ENCODE data around the gene TMUB2. TPM values are rescaled to one million over a fixed set of nuclear protein-coding genes. Genes with fewer than 3 reads are reported as not detected.

Gene TMUB2
- total RNA-seq, 1 experiment from 2014 or later: 25.1 TPM

DNA sequence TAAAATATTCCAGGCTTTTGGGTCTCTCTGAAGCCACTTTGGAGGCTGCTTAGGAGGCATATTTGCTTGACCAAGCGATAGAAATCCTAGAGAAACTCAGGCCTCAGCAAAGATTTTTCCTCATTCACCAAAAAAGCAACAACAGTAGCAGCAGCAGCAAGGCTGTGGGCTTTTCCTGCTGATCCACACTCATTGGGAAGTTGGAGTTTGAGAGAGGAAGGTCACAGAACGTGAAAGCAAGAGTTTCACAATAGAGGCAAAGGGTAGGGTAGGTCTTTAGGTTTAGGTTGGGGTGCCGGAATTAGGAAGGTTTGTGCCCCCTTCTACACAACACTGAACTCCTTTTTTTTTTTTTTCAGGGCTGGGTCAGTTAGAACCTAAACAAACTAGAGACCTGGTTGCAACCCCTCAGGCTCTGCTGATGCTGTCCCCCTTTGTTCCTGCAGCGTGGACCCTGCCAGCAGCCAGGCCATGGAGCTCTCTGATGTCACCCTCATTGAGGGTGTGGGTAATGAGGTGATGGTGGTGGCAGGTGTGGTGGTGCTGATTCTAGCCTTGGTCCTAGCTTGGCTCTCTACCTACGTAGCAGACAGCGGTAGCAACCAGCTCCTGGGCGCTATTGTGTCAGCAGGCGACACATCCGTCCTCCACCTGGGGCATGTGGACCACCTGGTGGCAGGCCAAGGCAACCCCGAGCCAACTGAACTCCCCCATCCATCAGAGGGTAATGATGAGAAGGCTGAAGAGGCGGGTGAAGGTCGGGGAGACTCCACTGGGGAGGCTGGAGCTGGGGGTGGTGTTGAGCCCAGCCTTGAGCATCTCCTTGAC lies 2.0 kb downstream of the TMUB2 start:
- ChIA-PET CTCF (no interaction called here), POLR2A (no interaction called here), RAD21 (ENCODE audit: low non-redundant PET in 1 of 2, low total read pairs in 2 of 2, uncharacterized antibody in 2 of 2, unreplicated experiment in 2 of 2) (no interaction called here)
- Histone ChIP-seq H3K9ac (ENCODE audit: low read length) (no peak overlapping the region), H3K4me1 (ENCODE audit: control insufficient read depth in 1 of 2, insufficient read depth in 2 of 2, low read length in 2 of 2) (peaks cover 7 to 24% of the 10 kb centered on the region in 2 experiments; a peak in 3 of 4 replicates), H3K4me2 (ENCODE audit: low read length) (peak overlapping the region; percentile 71; the same call in 1 of the 2 replicates), H4K20me1 (ENCODE audit: insufficient read depth) (no peaks in the 10 kb centered on the region), H3K27ac (ENCODE audit: low read depth, low read length) (no peak overlapping the region), H2AFZ (ENCODE audit: low read depth, low read length, poor library complexity, severe bottlenecking) (no peak overlapping the region), H3K79me2 (ENCODE audit: insufficient read depth, low read length) (peaks cover 39% of the 10 kb centered on the region), H3K4me3 (replicated peaks in 1 of 2; ENCODE audit: low read depth in 1 of 2, low read length in 2 of 2) (no peak overlapping the region), H3K36me3 (ENCODE audit: control insufficient read depth in 1 of 2, insufficient read depth in 2 of 2, low read length in 2 of 2) (peaks cover 3% of the 10 kb centered on the region in 2 experiments; a peak in 3 of 4 replicates), H3K9me2 (ENCODE audit: insufficient read depth) (no peaks in the 10 kb centered on the region), H3K27me3 (ENCODE audit: insufficient read depth, low read length) (no peaks in the 10 kb centered on the region), H3K9me3 (ENCODE audit: control insufficient read depth in 1 of 2, insufficient read depth in 1 of 2, low read depth in 1 of 2, low read length in 2 of 2) (no peaks in the 10 kb centered on the region)
- BruUV-seq (replicated peaks): no TSS peak
- TF ChIP-seq CBX3 (IDR thresholded peaks at IDR 0.05; ENCODE audit: low read depth): no peak
- DNase-seq (ENCODE audit: low read depth, low spot score) (no peak), ATAC-seq (no peak)
- intact Hi-C loops (cut with micrococcal nuclease): no loop called here

DNA sequence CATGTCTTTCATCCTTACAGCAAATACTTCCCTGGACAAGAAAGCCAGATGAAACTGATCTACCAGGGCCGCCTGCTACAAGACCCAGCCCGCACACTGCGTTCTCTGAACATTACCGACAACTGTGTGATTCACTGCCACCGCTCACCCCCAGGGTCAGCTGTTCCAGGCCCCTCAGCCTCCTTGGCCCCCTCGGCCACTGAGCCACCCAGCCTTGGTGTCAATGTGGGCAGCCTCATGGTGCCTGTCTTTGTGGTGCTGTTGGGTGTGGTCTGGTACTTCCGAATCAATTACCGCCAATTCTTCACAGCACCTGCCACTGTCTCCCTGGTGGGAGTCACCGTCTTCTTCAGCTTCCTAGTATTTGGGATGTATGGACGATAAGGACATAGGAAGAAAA lies 3.7 kb downstream of the TMUB2 start:
- Histone ChIP-seq H4K20me1 (ENCODE audit: insufficient read depth) (no peaks in the 10 kb centered on the region), H3K79me2 (ENCODE audit: insufficient read depth, low read length) (peaks cover 22% of the 10 kb centered on the region), H3K9me2 (ENCODE audit: insufficient read depth) (no peaks in the 10 kb centered on the region), H3K9ac (ENCODE audit: low read length) (no peak overlapping the region), H3K4me1 (ENCODE audit: control insufficient read depth in 1 of 2, insufficient read depth in 2 of 2, low read length in 2 of 2) (peaks cover 4 to 15% of the 10 kb centered on the region in 2 experiments; a peak in 3 of 4 replicates), H3K27me3 (ENCODE audit: insufficient read depth, low read length) (no peaks in the 10 kb centered on the region), H3K4me2 (ENCODE audit: low read length) (no peak overlapping the region), H3K27ac (ENCODE audit: low read depth, low read length) (no peak overlapping the region), H3K36me3 (ENCODE audit: control insufficient read depth in 1 of 2, insufficient read depth in 2 of 2, low read length in 2 of 2) (peaks cover 15 to 20% of the 10 kb centered on the region in 2 experiments), H3K9me3 (ENCODE audit: control insufficient read depth in 1 of 2, insufficient read depth in 1 of 2, low read depth in 1 of 2, low read length in 2 of 2) (no peaks in the 10 kb centered on the region), H3K4me3 (replicated peaks in 1 of 2; ENCODE audit: low read depth in 1 of 2, low read length in 2 of 2) (no peak overlapping the region), H2AFZ (ENCODE audit: low read depth, low read length, poor library complexity, severe bottlenecking) (no peak overlapping the region)
- no peak for ATAC-seq
- DNase-seq (ENCODE audit: low read depth, low spot score): no peak
- intact Hi-C loops (cut with micrococcal nuclease): no loop called here
- no TSS peak for BruUV-seq (replicated peaks)
- RAD21 ChIA-PET (ENCODE audit: low non-redundant PET in 1 of 2, low total read pairs in 2 of 2, uncharacterized antibody in 2 of 2, unreplicated experiment in 2 of 2): no interaction called here
- CTCF ChIA-PET: no interaction called here
- POLR2A ChIA-PET: no interaction called here
- TF ChIP-seq JUND (IDR thresholded peaks at IDR 0.05): no peak
- TF ChIP-seq SRF (IDR thresholded peaks at IDR 0.05; ENCODE audit: low read depth): no peak
- TF ChIP-seq SP1 (IDR thresholded peaks at IDR 0.05; ENCODE audit: low read depth): no peak
- TF ChIP-seq, protein P1, sequence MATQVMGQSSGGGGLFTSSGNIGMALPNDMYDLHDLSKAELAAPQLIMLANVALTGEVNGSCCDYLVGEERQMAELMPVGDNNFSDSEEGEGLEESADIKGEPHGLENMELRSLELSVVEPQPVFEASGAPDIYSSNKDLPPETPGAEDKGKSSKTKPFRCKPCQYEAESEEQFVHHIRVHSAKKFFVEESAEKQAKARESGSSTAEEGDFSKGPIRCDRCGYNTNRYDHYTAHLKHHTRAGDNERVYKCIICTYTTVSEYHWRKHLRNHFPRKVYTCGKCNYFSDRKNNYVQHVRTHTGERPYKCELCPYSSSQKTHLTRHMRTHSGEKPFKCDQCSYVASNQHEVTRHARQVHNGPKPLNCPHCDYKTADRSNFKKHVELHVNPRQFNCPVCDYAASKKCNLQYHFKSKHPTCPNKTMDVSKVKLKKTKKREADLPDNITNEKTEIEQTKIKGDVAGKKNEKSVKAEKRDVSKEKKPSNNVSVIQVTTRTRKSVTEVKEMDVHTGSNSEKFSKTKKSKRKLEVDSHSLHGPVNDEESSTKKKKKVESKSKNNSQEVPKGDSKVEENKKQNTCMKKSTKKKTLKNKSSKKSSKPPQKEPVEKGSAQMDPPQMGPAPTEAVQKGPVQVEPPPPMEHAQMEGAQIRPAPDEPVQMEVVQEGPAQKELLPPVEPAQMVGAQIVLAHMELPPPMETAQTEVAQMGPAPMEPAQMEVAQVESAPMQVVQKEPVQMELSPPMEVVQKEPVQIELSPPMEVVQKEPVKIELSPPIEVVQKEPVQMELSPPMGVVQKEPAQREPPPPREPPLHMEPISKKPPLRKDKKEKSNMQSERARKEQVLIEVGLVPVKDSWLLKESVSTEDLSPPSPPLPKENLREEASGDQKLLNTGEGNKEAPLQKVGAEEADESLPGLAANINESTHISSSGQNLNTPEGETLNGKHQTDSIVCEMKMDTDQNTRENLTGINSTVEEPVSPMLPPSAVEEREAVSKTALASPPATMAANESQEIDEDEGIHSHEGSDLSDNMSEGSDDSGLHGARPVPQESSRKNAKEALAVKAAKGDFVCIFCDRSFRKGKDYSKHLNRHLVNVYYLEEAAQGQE (IDR thresholded peaks at IDR 0.05; ENCODE audit: low read depth): no peak
- no peak for TF ChIP-seq EGR1 (IDR thresholded peaks at IDR 0.05; ENCODE audit: low read depth)
- no peak for TF ChIP-seq POLR2AphosphoS5 (IDR thresholded peaks at IDR 0.05; ENCODE audit: low read depth, low read length)
- no peak for TF ChIP-seq CBX3 (IDR thresholded peaks at IDR 0.05; ENCODE audit: low read depth)
- no peak for TF ChIP-seq POLR2A (IDR thresholded peaks at IDR 0.05; ENCODE audit: borderline replicate concordance, extremely low read depth, insufficient read depth, insufficient read length)
- TF ChIP-seq TCF7L2 (IDR thresholded peaks at IDR 0.05; ENCODE audit: borderline replicate concordance, extremely low read depth, insufficient read depth, insufficient read length): no peak
- TF ChIP-seq FOSL1 (IDR thresholded peaks at IDR 0.05; ENCODE audit: low read depth): no peak
- TF ChIP-seq, protein P2, sequence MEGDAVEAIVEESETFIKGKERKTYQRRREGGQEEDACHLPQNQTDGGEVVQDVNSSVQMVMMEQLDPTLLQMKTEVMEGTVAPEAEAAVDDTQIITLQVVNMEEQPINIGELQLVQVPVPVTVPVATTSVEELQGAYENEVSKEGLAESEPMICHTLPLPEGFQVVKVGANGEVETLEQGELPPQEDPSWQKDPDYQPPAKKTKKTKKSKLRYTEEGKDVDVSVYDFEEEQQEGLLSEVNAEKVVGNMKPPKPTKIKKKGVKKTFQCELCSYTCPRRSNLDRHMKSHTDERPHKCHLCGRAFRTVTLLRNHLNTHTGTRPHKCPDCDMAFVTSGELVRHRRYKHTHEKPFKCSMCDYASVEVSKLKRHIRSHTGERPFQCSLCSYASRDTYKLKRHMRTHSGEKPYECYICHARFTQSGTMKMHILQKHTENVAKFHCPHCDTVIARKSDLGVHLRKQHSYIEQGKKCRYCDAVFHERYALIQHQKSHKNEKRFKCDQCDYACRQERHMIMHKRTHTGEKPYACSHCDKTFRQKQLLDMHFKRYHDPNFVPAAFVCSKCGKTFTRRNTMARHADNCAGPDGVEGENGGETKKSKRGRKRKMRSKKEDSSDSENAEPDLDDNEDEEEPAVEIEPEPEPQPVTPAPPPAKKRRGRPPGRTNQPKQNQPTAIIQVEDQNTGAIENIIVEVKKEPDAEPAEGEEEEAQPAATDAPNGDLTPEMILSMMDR (IDR thresholded peaks at IDR 0.05 in 2 of 3, conservative IDR thresholded peaks at IDR 0.05 in 1 of 3; ENCODE audit: borderline replicate concordance in 1 of 3, insufficient read depth in 1 of 3, low read depth in 2 of 3, low read length in 2 of 3): no peak
- no peak for TF ChIP-seq RAD21 (IDR thresholded peaks at IDR 0.05; ENCODE audit: low read depth)
- TF ChIP-seq EZH2 (IDR thresholded peaks at IDR 0.05): no peak
- TF ChIP-seq, protein P3, sequence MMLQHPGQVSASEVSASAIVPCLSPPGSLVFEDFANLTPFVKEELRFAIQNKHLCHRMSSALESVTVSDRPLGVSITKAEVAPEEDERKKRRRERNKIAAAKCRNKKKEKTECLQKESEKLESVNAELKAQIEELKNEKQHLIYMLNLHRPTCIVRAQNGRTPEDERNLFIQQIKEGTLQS (IDR thresholded peaks at IDR 0.05): no peak
- TF ChIP-seq EZH2phosphoT487 (IDR thresholded peaks at IDR 0.05; ENCODE audit: borderline replicate concordance): no peak
